K562 (cell line): ENCODE results near the gene CREB3L1. TPM values are rescaled to one million over a fixed set of nuclear protein-coding genes. Genes with fewer than 3 reads are reported as not detected.

Experiments
- ARNT ChIP-seq, 2 experiments: fragments of 450-650 bp; IDR thresholded peaks; 2 replicates each; pipeline ENCODE4 v1.6.1; 2016; ENCODE audit warnings: mild to moderate bottlenecking in 1 of 2
- KAT2B ChIP-seq: IDR thresholded peaks from one replicate; pipeline ENCODE4 v1.6.1; 2012; ENCODE audit warnings: low read depth, mild to moderate bottlenecking, control low read depth, inconsistent platforms, low read length, moderate library complexity
- MGA ChIP-seq: fragments of 450-650 bp; IDR thresholded peaks from 2 replicates; pipeline ENCODE4 v1.6.1; 2016; ENCODE audit warnings: mild to moderate bottlenecking, moderate library complexity
- MIER1 ChIP-seq: fragments of 450-650 bp; IDR thresholded peaks from 2 replicates; pipeline ENCODE4 v1.6.1; 2016; ENCODE audit warnings: antibody characterized with exemption, mild to moderate bottlenecking, low read depth
- ZNF407 ChIP-seq: fragments of 450-650 bp; IDR thresholded peaks from 2 replicates; pipeline ENCODE4 v1.6.1; 2016; ENCODE audit warnings: low read depth
- polyA plus RNA-seq, 8 experiments: library from polyadenylated mRNA; depleted of rRNA in 4 of 8; stranded (reverse) in 5 of 8; unstranded in 3 of 8; fragments of >200 nt; fragmentation: Nextera tagmentation in 2 of 8; fragmentation: Illumina TruSeq in 1 of 8; extraction: Ambion mirVana in 2 of 8; extraction: Trizol in 1 of 8; gene quantifications; 2 replicates each; pipeline versions ENCODE4 v1.2.1 to v1.2.3, GENCODE V29; 2011 to 2014; ENCODE audit warnings: inconsistent platforms in 1 of 8, missing spikeins in 1 of 8
- total RNA-seq, 7 experiments: library from RNA; depleted of rRNA in 6 of 7; stranded (reverse); fragments of >200 nt in 6 of 7; fragmentation: Illumina TruSeq in 2 of 7; extraction: Trizol in 2 of 7; gene quantifications; 2 replicates each; pipeline versions ENCODE4 v1.2.1 to v1.2.3, GENCODE V29; 2011 to 2021; ENCODE audit warnings: low replicate concordance in 1 of 7

The CREB3L1 gene
- total and polyA plus RNA-seq, 9 of the 15 experiments (the other 6 are each of a cell fraction or from before 2014, with no cell fraction given) = 1.2 to 27.6 (median 3.7) TPM

- TF ChIP-seq MGA (no peak), MIER1 (no peak), ARNT (IDR thresholded peaks at IDR 0.05) (no peak), ZNF407 (no peak), KAT2B (no peak)
These were observed 17.2 kb downstream of the CREB3L1 start (continued) for GRCh38 chr11:46294365-46295309.
